ENCODE data around the gene PTCD2. TPM values are rescaled to one million over a fixed set of nuclear protein-coding genes. Genes with fewer than 3 reads are reported as not detected.
"Not testable (repeated sequence)": the region's sequence is repeated elsewhere in the genome, so short reads cannot be mapped to it uniquely, and the experiment has no call there.

The PTCD2 gene
- total RNA-seq, 1 experiment from 2014 or later = 19.9 TPM

- in situ Hi-C loops (cut with HindIII; ENCODE audit: low sequenced_read_pairs) = no loop called here
- DNase-seq (ENCODE audit: low spot score) = no peak
Measured at GRCh38 chr5:72402959-72403628, 82.9 kb downstream of the PTCD2 start.

DNA sequence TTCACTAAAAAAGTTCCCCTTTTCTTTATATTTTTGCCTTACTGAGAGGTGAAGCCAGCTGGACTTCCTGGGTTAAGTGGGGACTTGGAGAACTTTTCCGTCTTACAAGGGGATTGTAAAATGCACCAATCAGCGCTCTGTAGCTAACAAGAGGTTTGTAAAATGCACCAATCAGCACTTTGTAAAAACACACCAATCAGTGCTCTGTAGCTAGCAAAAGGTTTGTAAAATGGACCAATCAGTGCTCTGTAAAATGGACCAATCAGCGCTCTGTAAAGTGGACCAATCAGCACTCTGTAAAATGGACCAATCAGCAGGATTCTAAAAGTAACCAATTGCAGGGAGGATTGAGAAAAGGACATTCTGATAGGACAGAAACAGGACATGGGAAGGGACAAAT lies 84.6 kb downstream of the PTCD2 start:
- in situ Hi-C loops (cut with HindIII; ENCODE audit: low sequenced_read_pairs); DNase-seq (ENCODE audit: low spot score): not testable (repeated sequence)

- in situ Hi-C loops (cut with HindIII; ENCODE audit: low sequenced_read_pairs) = no loop called here
- no peak for DNase-seq (ENCODE audit: low spot score)
Measured at GRCh38 chr5:72407078-72407477, 86.9 kb downstream of the PTCD2 start.

DNA sequence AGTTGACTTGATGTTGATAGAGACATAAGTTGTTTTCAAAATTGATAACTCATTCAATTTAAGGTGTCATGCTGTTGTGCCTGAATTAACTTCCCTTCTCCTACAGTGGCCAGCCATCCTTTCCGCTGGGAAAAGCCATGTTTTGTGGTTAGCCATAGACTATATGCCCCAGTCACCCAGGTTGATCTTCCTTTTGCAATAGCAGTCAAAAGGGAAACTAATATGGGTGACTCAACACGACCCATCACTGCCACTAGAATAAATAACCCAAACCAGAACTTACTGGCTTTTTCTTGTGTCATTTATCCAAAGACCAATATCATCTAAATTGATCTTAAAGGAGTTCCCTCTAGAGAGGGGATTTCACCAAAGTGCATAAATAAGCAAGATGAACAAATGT lies 87.4 kb downstream of the PTCD2 start:
- in situ Hi-C loops (cut with HindIII; ENCODE audit: low sequenced_read_pairs) = no loop called here
- no peak for DNase-seq (ENCODE audit: low spot score)

DNA sequence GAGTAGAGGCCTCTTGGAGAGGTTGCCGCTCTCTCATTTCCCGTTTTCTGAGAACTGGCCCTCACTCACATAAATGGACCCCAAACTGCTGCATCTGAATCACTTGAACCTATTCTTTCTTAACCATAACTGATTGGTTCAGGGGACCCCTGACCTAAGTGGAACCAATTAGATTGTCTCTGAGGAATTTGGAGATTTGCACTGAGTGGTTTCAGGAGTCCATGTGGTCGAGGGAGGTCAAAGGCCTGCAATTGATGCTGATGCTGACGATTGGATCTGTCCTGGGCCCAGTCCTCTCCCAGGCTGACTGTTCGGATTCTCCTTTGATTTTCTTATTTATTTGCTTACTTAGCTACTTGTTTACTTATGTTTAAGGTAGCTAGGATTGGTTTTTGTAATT lies 88.0 kb downstream of the PTCD2 start:
- DNase-seq (ENCODE audit: low spot score) = no peak
- in situ Hi-C loops (cut with HindIII; ENCODE audit: low sequenced_read_pairs) = no loop called here

DNA sequence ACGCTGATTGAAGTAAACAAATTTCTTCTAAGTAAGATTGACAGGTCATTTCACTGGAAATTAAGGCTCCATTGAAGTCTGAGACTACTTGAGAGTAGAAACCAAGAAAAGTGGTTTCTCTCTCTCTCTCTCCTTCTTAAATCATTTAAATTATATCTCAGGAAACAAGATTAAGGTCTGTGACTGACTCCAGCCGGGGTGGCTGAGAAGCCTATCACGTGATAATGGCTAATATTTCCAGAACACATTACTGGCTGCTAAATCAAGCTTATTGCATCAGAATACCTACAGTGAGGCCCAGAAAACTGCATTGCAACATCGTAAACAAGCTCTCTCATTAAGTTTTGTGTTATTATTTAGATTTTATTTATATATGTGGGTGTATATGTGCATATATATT lies 88.4 kb downstream of the PTCD2 start:
- in situ Hi-C loops (cut with HindIII; ENCODE audit: low sequenced_read_pairs) = no loop called here
- no peak for DNase-seq (ENCODE audit: low spot score)

DNA sequence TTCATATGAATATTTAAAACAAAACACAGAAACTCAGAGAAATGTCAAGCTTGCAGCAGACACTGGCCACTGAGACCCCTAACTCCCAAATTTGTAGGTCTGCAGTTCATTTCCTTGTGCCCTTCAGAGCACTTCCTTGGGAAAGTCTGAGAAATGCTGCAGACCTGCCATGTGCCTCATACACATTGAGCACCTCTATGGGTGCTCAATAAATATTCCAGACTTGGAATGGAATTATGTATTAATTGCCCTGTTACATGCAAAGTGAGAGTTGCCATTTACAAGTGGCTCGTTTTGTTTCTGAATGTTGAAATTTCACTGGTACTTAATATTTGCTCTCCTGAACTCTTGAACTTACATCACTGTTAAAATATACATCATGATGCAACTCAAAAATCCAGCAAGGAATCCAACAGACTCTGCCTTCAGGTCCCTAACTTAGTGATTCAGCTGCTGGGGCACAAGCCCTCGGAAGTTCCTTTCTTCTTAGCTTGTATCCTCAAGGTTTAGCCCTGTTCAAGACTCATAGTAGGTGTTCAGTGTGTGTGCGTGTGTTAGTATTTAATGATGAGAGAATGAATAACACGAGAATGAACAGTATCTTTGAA lies 90.6 kb downstream of the PTCD2 start:
- in situ Hi-C loops (cut with HindIII; ENCODE audit: low sequenced_read_pairs) = no loop called here
- DNase-seq (ENCODE audit: low spot score) = no peak

GRCh38 chr5:72412283-72413055 lies 92.3 kb downstream of the PTCD2 start:
- DNase-seq (ENCODE audit: low spot score) = no peak
- in situ Hi-C loops (cut with HindIII; ENCODE audit: low sequenced_read_pairs) = no loop called here

- in situ Hi-C loops (cut with HindIII; ENCODE audit: low sequenced_read_pairs) = no loop called here
- DNase-seq (ENCODE audit: low spot score) = no peak
Measured at GRCh38 chr5:72415616-72416325, 95.6 kb downstream of the PTCD2 start.

GRCh38 chr5:72417333-72418062 lies 97.3 kb downstream of the PTCD2 start:
- no peak for DNase-seq (ENCODE audit: low spot score)
- in situ Hi-C loops (cut with HindIII; ENCODE audit: low sequenced_read_pairs) = no loop called here

Other genes with a start within 250 kb of the PTCD2 start
- gene MAP1B, start 212.9 kb upstream of the PTCD2 start, total RNA-seq (2014; rRNA removed; shearing (Covaris generic)) = 11.3 and 21.9 TPM in 2 replicates
- gene MRPS27, start 133 bp upstream of the PTCD2 start, total RNA-seq (2014; rRNA removed; shearing (Covaris generic)) = 155 and 193 TPM in 2 replicates
- not detected in 2 replicates for gene ZNF366, start 187.0 kb downstream of the PTCD2 start, total RNA-seq (2014; rRNA removed; shearing (Covaris generic))

Measured in G401 (cell line).